Activated gamma-delta T cell treated with Interleukin-2 at 50 U/mL for 16 hours (primary cell): ENCODE results near the gene NISCH.

Experiments
- DNase-seq: peaks from one replicate; pipeline ENCODE4 v3.0.0-alpha.2; 2020

The NISCH gene

DNA sequence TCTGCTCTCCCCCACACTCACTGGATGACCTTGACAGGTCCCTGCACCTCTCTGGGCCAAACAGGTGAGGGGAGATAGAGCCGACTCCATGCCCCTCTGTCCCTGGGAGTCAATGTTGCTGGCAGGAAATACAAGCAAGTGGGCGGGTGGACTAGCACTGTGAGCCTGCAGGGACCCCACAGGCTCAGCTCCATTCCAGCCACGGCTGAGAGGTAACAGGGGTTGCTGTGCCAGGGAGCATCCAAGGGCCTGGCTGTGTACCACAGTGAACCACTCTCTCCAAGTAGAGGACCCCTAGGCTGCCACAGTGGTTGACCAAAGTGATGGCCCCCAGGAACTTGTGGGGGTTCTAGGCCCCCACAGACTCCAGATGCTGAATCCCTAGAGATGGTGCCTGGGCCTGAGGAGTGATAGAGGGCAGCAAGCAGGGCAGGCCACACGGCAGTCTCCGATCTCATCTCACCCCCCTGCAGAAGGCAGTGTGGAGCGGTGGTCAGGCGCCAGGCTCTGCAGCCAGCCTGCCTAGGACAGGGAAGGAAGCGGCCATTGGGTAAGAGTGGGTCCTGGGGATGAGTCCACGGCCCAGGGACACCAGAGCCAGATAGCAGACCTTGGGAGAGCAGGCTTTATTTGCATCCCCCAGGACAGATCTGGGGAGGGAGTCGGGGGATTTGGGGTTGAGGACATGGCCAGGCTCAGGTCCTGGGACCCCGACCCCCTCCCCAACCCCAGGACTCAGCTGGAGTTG lies 4.7 kb upstream of the NISCH start:
- DNase-seq, result no peak

GRCh38 chr3:52451237-52452083 lies 3.9 kb upstream of the NISCH start:
- no peak for DNase-seq

DNA sequence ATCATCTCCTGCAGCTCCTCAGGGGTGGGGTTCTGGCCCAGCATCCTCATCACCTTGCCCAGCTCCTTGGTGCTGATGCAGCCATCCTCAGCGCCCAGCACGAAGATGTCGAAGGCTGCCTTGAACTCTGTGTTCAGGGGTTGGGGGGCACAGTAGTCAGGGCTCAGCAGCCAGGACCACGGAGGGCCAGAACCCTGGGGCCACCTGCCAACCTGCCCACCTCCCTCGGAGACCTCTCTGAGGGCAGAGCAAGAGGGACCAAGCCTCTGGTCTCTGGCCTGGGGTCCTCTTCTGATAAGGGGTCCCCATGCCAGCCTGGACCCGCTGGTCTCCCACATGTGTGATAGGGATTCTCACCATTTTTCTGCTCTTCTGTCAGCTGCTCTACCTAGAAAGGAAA lies 3.3 kb upstream of the NISCH start:
- DNase-seq, result no peak

DNA sequence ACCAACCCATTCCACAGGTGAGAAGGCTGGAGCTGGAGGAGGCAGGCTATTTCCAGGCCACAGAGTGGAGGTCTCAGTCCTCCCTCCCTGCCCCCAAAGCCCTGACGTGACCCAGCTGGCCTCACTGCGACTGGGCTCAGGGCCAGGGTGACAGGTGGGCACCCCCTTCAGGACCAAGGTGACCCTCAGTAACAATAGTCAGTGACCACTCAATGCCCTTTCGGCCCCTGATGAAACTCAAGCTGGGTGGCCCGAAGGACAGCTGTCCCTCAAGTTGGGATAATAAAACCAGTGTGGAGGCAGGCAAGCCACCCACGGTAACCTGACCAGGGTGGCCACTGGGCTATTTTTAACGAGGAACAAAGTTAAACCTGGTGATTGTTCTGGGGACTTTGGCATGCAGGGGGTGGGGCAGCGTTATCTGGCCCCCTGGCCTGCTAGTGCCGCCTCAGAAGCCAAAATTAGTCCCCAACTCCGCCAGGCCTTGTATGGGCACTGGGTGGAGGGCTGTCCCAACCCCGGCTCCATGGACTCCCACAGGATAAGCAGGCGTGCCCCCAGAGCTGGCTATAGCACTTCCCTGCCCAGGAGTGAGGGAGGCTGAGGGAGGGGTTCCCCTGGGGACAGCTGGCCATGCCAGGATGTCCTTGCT lies 2.7 kb upstream of the NISCH start:
- DNase-seq, result no peak

GRCh38 chr3:52453496-52454249 lies 1.7 kb upstream of the NISCH start, which contains the start of gene TNNC1:
TSS of gene TNNC1 (minus strand) at chr3:52454041. CDS start at chr3:52454015, 26 bp downstream.
- no peak for DNase-seq

- no peak for DNase-seq
Observed at GRCh38 chr3:52454250-52454937, 1.0 kb upstream of the NISCH start.

GRCh38 chr3:52454938-52455282 lies 494 bp upstream of the NISCH start:
- DNase-seq, result no peak

- DNase-seq, result no peak
Observed at GRCh38 chr3:52456169-52456799, 880 bp downstream of the NISCH start.

- DNase-seq, result no peak
Observed at GRCh38 chr3:52456800-52457183, 1.4 kb downstream of the NISCH start.

- no peak for DNase-seq
Observed at GRCh38 chr3:52458031-52458760, 2.8 kb downstream of the NISCH start.

GRCh38 chr3:52458770-52459545 lies 3.6 kb downstream of the NISCH start:
- DNase-seq, result no peak

DNA sequence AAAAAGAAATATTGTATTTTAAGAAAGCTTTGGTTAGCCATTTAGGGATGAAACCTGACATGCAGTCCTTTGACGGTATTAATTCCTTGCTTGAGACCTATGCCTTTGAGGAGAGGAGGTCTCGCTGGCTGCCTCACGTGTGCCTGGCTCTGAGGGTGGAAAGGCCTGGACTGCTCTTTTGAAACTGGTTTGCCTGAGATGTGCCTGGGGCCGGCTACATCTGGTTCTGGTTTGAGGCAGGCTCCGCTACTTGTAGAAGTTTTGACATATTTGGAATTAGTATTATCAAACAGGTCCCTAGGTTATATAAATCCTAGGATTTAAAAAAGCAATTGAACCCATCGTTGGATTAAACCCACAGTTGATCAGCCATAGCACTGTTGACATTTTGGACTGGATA lies 6.5 kb downstream of the NISCH start:
- no peak for DNase-seq

DNA sequence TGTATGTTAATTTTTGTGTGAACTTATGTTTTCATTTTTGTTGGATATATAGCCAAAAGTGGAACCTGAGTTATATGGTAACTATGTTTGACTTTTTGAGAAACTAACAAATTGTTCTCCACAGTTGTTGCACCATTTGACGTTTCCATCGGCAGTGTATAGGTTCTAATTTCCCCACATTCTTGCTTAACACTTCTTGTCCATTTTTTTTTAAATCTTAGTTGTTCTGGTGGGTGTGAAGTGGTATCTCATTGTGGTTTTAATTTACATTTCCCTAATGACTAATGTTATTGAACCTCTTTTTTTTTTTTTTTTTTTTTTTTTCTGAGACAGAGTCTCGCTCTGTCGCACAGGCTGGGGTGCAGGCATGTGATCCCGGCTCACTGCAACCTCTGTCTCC lies 8.0 kb downstream of the NISCH start:
- DNase-seq, result no peak

DNA sequence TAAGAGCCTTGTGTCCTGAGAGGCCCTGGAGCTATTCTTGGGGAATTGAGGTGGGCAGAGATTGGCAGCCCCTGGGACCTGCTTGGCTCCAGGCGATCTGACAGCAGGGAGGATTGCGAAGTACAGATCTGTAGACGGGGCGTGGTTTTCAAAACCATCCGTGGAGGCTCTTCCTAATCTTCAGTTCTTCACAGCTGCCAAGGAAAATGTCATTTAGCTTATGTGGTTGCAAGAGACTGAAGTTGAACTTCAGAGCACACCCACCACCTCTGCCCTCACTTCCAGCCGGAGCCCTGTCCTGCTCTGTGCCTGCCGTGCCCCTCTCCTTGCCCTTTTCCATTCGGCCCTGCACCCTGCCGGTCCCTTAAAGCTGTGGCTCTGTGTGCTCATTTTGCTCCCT lies 12.9 kb downstream of the NISCH start:
- DNase-seq, result no peak

GRCh38 chr3:52469001-52469400 lies 13.6 kb downstream of the NISCH start:
- DNase-seq, result no peak

GRCh38 chr3:52470920-52471319 lies 15.5 kb downstream of the NISCH start:
- no peak for DNase-seq

DNA sequence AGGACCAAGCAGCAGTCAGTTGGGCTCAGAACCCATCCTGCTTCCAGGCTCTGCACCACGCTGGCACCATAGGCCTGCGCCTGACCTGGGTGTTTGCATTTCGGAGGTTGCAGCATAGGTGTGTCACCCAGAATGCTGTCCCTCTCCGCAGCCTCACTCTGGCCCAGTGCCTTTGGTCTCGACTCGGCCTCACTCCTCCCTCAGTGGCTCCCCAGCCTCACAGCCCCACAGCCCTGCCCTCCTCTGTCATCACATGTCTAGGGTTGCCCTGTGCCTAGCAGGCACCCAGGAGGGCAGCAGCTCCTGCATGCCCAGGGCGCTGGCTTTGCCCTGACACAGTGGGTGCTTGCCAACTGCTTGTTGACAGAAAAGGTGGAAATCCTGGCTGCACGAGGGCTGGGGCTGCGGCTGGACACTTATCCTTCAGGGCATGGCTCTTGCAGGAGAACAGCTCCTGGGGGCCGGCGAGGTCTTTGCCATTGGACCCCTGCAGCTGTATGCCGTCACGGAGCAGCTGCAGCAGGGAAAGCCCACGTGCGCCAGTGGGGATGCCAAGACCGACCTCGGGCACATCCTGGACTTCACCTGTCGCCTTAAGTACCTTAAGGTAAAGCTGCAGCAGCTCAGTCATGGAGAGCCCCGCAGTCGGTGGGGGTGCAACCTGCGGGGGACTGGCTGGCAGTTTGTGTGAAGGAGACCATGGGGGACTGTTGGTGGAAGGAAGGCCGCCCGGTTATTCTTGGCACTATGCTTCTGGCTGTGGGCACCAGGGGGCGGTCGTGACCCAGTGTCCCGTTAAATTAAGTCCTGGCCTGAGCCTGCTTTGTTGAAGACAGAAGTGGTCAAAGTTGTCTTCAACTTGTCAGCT lies 16.2 kb downstream of the NISCH start:
- DNase-seq, result no peak

DNA sequence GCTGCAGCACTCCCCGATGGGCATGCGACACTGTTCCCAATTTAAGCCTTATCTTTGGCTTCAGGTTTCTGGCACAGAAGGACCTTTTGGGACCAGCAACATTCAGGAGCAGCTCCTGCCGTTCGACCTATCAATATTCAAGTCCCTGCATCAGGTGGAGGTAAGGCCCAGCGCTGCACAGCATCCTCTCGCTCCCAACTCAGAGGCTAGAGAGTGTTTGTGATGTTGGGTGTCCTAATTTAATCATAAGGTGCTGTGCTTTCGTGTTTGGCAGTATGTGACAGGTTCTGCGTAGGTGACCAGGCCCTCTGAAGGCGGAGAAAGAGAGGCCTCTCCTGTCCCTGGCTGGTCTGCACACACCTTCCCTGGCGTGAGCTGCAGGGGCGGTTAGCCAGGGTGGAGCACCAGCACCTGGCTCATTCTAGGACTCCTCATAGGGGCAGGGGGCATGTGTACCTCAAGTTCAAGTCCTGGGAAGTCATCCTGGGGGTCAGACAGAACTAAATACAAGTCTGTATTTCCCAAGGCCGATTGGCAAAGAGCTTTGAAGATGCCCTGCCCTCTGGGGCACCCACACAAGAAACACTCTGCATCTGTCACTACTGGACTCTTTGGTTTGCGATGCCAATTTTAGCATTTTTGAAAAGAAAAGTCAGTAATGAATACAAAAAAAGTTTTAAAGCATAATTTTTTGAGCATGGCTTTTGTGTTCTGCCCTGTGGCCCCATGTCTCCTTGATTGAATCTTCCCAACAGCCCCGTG lies 17.0 kb downstream of the NISCH start:
- DNase-seq, result no peak

GRCh38 chr3:52473026-52473425 lies 17.6 kb downstream of the NISCH start:
- no peak for DNase-seq
